Measurements from ENCODE around the gene HSD3B7.

Gene HSD3B7

GRCh38 chr16:30957456-30958174, 27.4 kb upstream of the HSD3B7 start, which contains the start of gene SETD1A:
TSS of gene SETD1A (plus strand) at chr16:30957754. CDS start at chr16:30958732, 978 bp downstream.
- DNase-seq = peak; percentile 98

- DNase-seq = peak; percentile 51
Observed at GRCh38 chr16:30958175-30959079, 26.6 kb upstream of the HSD3B7 start.

DNA sequence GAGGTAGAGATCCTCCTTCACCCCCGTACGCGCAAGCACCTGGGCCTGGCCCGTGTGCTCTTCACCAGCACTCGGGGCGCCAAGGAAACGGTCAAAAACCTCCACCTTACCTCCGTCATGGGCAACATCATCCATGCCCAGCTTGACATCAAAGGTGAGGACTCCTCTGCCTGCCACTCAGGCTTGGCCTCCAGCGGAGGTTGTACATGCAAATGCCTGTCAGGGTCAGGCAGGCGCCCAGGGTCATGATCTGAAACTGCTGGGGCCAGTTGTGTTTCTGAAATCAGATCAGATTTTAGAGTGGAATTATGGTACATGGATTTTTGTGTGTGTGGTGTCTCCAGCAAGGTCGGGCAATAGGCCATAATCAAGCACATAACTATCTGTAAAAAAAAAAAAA, 23.6 kb upstream of the HSD3B7 start:
- DNase-seq = no peak

- DNase-seq = no peak
Observed at GRCh38 chr16:30963925-30964511, 21.0 kb upstream of the HSD3B7 start.

DNA sequence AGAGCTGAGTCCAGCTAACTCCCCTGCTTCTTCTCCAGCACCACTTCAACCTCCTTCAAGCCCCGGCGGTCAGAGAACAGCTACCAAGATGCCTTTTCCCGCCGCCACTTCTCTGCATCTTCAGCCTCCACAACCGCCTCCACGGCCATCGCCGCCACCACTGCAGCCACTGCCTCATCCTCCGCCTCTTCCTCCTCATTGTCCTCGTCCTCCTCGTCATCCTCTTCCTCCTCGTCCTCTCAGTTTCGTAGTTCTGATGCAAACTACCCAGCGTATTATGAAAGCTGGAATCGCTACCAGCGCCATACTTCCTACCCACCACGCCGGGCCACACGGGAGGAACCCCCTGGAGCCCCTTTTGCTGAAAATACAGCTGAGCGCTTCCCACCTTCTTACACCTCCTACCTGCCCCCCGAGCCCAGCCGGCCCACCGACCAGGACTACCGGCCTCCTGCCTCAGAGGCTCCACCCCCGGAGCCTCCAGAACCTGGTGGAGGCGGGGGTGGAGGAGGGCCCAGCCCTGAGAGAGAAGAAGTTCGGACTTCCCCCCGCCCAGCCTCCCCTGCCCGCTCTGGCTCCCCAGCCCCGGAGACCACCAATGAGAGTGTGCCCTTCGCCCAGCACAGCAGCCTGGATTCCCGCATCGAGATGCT, 20.3 kb upstream of the HSD3B7 start:
- DNase-seq = no peak

GRCh38 chr16:30965436-30965835, 19.6 kb upstream of the HSD3B7 start:
- no peak for DNase-seq

GRCh38 chr16:30966033-30966619, 18.9 kb upstream of the HSD3B7 start:
- no peak for DNase-seq

DNA sequence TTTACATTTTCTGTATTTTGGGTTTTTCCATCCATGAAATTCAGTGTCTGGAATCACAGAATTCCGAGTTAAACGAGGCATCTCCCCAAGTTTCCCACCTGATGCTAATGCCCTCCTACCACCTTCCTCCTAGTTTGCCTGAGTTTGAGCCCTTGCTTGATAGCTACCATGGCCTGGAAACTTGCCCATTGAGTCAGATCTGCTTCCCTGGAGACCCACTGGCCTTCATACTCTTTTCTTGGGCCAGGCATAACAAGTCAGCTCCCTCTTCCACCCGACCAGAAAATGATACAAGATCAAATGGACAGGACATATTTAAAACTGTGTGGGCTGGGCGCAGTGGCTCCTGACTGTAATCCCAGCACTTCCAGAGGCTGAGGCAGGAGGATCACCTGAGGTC, 17.2 kb upstream of the HSD3B7 start:
- DNase-seq = no peak

DNA sequence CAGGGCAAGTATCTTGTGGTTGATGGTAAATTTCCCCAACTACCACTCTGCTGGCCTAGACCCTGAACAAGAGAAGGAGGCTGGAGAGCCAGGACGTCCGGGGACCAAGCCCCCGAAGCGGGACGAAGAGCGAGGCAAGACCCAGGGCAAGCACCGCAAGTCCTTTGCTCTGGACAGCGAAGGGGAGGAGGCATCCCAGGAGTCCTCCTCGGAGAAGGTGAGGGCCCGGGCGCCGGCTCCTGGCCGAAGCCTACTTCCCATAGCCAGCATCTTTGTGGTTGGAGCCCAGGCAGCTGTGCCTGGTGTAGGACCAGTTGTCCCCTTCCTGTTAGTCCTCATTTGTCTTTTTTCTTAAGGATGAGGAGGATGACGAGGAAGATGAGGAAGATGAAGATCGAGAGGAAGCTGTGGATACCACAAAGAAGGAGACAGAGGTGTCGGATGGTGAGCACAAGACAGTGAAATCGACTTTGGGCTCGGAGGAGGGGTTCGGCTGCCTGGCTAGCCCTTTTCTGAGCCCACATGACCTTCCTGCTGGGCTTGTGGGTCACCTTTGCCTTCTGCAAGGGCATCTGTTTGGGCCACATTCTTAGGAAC, 15.7 kb upstream of the HSD3B7 start:
- DNase-seq = no peak

DNA sequence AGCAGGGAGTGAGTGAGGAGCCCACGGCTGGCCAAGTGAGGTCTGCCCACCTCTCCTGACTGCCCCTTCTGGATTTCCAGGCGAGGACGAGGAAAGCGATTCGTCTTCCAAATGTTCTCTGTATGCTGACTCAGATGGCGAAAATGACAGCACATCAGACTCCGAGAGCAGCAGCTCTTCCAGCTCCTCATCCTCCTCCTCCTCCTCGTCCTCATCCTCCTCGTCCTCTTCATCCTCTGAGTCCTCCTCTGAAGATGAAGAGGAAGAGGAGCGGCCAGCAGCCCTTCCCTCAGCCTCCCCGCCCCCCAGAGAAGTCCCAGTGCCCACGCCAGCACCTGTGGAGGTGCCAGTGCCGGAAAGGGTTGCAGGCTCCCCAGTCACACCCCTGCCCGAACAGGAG, 13.7 kb upstream of the HSD3B7 start:
- DNase-seq = no peak

GRCh38 chr16:30972872-30973271, 12.1 kb upstream of the HSD3B7 start:
- no peak for DNase-seq

- no peak for DNase-seq
Observed at GRCh38 chr16:30974348-30974747, 10.7 kb upstream of the HSD3B7 start.

DNA sequence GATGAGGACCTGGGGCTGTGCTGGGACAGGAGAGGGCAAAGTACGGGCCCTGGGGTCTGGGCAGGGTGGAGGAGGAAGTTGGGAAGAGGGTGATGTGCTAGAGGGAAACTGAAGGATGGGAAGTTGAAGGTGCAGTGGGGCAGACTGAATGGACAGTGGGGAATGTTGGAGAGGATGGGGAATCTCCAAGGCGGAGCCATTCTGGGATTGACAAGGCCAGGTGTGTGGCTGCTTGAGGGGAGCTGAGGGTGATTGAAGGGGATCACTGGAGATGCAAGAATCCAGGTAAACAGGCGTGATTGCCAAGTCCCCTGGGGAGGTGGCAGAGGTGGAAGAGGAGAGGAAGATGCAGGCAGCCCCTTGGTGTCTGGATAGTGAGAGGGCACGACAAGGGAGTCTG, 8.5 kb upstream of the HSD3B7 start:
- no peak for DNase-seq

DNA sequence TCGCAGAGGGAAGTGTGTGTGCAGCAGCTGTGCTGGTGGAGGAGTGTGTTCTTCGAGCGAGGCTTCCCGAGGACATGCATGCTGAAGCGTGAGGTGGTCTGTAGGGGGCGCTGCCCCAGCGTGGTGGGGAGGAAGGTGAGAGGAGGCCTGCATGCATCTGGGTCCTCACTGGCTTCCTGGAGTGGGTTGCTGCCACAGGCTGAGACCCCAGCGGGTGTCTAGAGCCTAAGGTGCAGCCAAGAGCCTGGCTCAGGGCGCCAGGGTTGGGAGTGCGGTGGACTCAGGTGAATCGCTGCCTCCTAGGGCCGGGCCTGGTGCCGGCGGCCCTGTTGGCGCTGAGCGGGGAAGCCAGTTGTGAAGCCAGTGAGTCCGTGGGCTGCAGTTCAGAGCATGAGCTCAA, 7.5 kb upstream of the HSD3B7 start:
- DNase-seq = no peak

DNA sequence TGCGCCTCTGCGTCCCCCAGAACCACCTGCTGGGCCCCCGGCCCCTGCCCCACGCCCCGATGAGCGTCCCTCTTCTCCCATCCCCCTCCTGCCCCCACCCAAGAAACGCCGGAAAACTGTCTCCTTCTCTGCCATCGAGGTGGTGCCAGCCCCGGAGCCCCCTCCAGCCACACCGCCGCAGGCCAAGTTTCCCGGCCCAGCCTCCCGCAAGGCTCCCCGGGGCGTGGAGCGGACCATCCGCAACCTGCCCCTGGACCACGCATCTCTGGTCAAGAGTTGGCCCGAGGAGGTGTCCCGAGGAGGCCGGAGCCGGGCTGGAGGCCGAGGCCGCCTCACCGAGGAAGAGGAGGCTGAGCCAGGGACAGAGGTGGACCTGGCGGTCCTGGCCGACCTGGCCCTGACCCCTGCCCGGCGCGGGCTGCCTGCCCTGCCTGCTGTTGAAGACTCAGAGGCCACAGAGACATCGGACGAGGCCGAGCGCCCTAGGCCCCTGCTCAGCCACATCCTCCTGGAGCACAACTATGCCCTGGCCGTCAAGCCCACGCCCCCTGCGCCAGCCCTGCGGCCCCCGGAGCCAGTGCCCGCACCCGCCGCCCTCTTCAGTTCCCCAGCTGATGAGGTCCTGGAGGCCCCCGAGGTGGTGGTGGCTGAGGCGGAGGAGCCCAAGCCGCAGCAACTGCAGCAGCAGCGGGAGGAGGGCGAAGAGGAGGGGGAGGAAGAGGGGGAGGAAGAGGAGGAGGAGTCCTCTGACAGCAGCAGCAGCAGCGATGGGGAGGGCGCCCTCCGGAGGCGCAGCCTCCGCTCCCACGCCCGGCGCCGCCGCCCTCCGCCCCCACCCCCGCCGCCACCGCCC, 5.6 kb upstream of the HSD3B7 start:
- DNase-seq = no peak

GRCh38 chr16:30980023-30980371, 5.0 kb upstream of the HSD3B7 start:
- no peak for DNase-seq

DNA sequence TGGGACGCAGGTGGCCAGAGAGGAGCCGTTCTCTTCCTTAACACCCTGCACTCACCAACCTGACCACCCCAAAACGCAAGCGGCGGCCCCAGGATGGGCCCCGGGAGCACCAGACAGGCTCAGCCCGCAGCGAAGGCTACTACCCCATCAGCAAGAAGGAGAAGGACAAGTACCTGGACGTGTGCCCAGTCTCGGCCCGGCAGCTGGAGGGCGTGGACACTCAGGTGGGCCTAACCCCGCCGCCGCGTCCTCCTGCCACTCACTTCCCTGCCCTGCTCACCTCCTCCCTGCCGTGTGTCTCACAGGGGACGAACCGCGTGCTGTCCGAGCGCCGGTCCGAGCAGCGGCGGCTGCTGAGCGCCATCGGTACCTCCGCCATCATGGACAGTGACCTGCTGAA, 4.6 kb upstream of the HSD3B7 start:
- DNase-seq = no peak

- no peak for DNase-seq
Observed at GRCh38 chr16:30980959-30981358, 4.0 kb upstream of the HSD3B7 start.

DNA sequence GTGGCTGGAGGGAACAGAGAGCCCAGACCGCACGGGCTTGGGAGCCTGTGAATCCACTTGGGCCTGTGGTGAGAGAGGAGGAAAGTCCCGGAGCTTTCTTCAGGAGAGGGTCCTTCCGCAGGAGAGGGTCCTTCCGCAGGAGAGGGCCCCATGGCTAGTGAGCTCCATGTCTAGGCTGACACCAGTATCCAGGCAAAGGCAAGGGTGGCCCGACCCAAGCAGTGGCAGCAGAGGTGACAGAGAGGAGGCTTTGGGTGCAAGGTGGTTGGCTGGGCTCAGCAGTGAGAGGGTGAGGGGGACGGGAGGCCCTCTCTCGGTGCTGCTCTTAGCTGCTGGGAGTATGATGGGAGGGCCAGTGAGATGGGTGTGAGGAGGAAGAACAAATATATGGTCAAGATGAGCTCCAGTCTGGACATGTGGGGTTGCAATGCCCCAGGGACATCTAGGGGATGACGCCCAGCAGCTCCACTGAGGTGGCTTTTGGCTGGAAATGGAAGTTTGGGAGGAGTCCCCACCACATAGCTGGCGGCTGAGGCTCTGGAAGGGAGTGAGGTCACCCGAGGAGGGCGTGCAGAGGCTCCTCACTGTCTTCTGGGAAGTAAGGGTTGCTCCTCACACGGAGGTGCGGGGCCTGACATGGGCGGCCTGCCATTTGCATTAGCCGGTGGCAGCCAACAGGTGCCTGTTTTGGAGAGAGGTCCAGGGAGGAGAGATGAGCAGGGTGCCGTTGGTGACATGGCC, 2.3 kb upstream of the HSD3B7 start:
- no peak for DNase-seq

GRCh38 chr16:30983289-30983889, 1.6 kb upstream of the HSD3B7 start:
- DNase-seq = no peak
